ENCODE data around the gene CFD.

- TF ChIP-seq POLR2A (IDR thresholded peaks at IDR 0.05; ENCODE audit: low read depth, low read length) (no peak), TAF1 (IDR thresholded peaks at IDR 0.05; ENCODE audit: borderline replicate concordance, low read depth, low read length) (no peak), POLR2AphosphoS5 (IDR thresholded peaks at IDR 0.05; ENCODE audit: low read depth, low read length) (no peak)
Observed at GRCh38 chr19:840519-841206, 18.8 kb upstream of the CFD start, which contains the start of gene PRTN3.
